ENCODE data around the gene SLC4A1AP. TPM values are rescaled to one million over a fixed set of nuclear protein-coding genes. Genes with fewer than 3 reads are reported as not detected.

SLC4A1AP gene
- total and polyA plus RNA-seq, 2 of the 13 experiments (the other 11 are each of a cell fraction or from before 2014, with no cell fraction given): 15.3 to 44.6 TPM

DNA sequence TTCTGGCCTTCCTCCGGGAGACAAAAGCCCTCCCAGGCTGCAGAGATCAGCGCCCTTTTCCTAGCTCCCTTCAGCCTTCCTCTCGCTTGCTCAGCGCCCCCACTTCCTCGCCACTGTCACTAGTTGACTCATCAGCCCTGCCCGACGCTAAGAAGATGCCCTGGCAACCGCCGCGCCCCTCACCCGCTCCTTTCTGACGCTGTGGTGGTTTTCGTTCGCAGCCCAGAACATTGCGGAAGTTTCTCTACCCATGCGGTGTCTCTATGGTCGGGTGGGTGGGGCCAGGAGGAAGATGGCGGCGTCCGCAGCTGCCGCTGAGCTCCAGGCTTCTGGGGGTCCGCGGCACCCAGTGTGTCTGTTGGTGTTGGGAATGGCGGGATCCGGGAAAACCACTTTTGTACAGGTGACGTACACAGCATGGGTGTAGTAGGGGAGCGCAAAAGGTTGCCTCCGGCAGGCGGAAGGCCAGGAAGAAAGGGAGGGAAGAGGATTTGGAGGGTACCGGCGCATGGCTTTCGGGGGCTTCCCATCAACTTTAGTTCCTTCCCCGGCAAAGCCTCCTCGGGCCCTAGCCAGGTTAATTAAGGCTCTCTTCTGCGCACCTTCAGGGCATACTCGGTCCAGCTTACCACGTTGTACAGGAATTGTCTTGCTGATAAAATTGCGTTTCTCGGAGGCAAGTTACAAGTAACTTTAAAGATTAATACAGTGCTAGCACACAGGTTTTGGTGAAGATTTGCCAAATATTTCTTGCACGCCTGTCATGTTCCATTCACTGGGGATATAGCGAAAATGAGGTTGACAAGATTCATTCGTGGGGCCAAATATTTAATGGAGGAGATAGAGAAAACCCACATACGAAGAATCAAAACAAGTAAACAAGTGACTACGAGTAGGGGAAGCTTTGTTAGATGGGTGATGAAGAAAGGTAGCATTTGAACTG lies 34.7 kb upstream of the SLC4A1AP start, which contains the start of the genes CCDC121 and GPN1 (continued):
- TF ChIP-seq RBAK (CRISPR knock-in tag; IDR thresholded peaks at IDR 0.05) (no peak), ZBTB20 (CRISPR knock-in tag; IDR thresholded peaks at IDR 0.05; ENCODE audit: borderline replicate concordance, low read depth) (peak; percentile 90), ZNF354B (CRISPR knock-in tag; IDR thresholded peaks at IDR 0.05) (no peak), SOX5 (CRISPR knock-in tag; IDR thresholded peaks at IDR 0.05; ENCODE audit: borderline replicate concordance) (peak; percentile 67; the same call in 1 of the 2 replicates), MATR3 (CRISPR knock-in tag; IDR thresholded peaks at IDR 0.05) (no peak), EZH2 (conservative IDR thresholded peaks at IDR 0.05; ENCODE audit: low read depth, low read length) (no peak), ZNF790 (CRISPR knock-in tag; IDR thresholded peaks at IDR 0.05; ENCODE audit: borderline replicate concordance) (peak; percentile 67; the same call in 1 of the 2 replicates), ZSCAN20 (CRISPR knock-in tag; IDR thresholded peaks at IDR 0.05; ENCODE audit: borderline replicate concordance) (no peak), ATF4 (CRISPR knock-in tag; IDR thresholded peaks at IDR 0.05) (peak in 1 of 2 experiments; percentile 67; a peak in 1 of 4 replicates), ZNF225 (CRISPR knock-in tag; IDR thresholded peaks at IDR 0.05) (peak; percentile 96), ZNF768 (CRISPR knock-in tag; IDR thresholded peaks at IDR 0.05) (no peak; the same call in 1 of the 2 replicates), ZMYM4 (CRISPR knock-in tag; IDR thresholded peaks at IDR 0.05) (peak; percentile 76), EP300 (IDR thresholded peaks at IDR 0.05; ENCODE audit: low read depth in 2 of 2, low read length in 2 of 2) (peak in 1 of 2 experiments; percentile 37; a peak in 1 of 4 replicates), EP300 (CRISPR knock-in tag; IDR thresholded peaks at IDR 0.05; ENCODE audit: borderline replicate concordance) (no peak; the same call in 1 of the 2 replicates), HNRNPLL (IDR thresholded peaks at IDR 0.05; ENCODE audit: low read depth, low read length, poor library complexity, severe bottlenecking) (peak; percentile 96), POLR2A (IDR thresholded peaks at IDR 0.05; ENCODE audit: insufficient read depth in 1 of 2, low read depth in 2 of 2, low read length in 2 of 2) (peak; percentile 94 to 97), MTA1 (CRISPR knock-in tag; IDR thresholded peaks at IDR 0.05; ENCODE audit: borderline replicate concordance) (peak; percentile 88), YEATS2 (CRISPR knock-in tag; IDR thresholded peaks at IDR 0.05; ENCODE audit: borderline replicate concordance) (peak; percentile 83; the same call in 1 of the 2 replicates), ZNF674 (CRISPR knock-in tag; IDR thresholded peaks at IDR 0.05; ENCODE audit: low read depth) (no peak), MZF1 (CRISPR knock-in tag; IDR thresholded peaks at IDR 0.05; ENCODE audit: borderline replicate concordance) (no peak)
- TF ChIP-seq, protein P1, sequence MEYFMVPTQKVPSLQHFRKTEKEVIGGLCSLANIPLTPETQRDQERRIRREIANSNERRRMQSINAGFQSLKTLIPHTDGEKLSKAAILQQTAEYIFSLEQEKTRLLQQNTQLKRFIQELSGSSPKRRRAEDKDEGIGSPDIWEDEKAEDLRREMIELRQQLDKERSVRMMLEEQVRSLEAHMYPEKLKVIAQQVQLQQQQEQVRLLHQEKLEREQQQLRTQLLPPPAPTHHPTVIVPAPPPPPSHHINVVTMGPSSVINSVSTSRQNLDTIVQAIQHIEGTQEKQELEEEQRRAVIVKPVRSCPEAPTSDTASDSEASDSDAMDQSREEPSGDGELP (IDR thresholded peaks at IDR 0.05; ENCODE audit: borderline replicate concordance, low read depth): 0 out of 2 replicates have a peak, but pooled peaks have one; percentile 20
- TF ChIP-seq, protein P2, sequence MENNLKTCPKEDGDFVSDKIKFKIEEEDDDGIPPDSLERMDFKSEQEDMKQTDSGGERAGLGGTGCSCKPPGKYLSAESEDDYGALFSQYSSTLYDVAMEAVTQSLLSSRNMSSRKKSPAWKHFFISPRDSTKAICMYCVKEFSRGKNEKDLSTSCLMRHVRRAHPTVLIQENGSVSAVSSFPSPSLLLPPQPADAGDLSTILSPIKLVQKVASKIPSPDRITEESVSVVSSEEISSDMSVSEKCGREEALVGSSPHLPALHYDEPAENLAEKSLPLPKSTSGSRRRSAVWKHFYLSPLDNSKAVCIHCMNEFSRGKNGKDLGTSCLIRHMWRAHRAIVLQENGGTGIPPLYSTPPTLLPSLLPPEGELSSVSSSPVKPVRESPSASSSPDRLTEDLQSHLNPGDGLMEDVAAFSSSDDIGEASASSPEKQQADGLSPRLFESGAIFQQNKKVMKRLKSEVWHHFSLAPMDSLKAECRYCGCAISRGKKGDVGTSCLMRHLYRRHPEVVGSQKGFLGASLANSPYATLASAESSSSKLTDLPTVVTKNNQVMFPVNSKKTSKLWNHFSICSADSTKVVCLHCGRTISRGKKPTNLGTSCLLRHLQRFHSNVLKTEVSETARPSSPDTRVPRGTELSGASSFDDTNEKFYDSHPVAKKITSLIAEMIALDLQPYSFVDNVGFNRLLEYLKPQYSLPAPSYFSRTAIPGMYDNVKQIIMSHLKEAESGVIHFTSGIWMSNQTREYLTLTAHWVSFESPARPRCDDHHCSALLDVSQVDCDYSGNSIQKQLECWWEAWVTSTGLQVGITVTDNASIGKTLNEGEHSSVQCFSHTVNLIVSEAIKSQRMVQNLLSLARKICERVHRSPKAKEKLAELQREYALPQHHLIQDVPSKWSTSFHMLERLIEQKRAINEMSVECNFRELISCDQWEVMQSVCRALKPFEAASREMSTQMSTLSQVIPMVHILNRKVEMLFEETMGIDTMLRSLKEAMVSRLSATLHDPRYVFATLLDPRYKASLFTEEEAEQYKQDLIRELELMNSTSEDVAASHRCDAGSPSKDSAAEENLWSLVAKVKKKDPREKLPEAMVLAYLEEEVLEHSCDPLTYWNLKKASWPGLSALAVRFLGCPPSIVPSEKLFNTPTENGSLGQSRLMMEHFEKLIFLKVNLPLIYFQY (CRISPR knock-in tag; IDR thresholded peaks at IDR 0.05; ENCODE audit: borderline replicate concordance): peak; percentile 51; the same call in 1 of the 2 replicates
- TF ChIP-seq, protein P3, sequence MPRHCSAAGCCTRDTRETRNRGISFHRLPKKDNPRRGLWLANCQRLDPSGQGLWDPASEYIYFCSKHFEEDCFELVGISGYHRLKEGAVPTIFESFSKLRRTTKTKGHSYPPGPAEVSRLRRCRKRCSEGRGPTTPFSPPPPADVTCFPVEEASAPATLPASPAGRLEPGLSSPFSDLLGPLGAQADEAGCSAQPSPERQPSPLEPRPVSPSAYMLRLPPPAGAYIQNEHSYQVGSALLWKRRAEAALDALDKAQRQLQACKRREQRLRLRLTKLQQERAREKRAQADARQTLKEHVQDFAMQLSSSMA (CRISPR knock-in tag; IDR thresholded peaks at IDR 0.05): no peak

Measured in HepG2 (cell line).